Esophagus mucosa (tissue), 1 donor: ENCODE data around the gene FAM117B. TPM values are rescaled to one million over a fixed set of nuclear protein-coding genes. Genes with fewer than 3 reads are reported as not detected.
"Not testable (repeated sequence)": the region's sequence is repeated elsewhere in the genome, so short reads cannot be mapped to it uniquely, and the experiment has no call there.

ENCODE experiments used
- ATAC-seq: fragments of 200-7000 bp; cut with Tn5 transposase; one replicate; pipeline ENCODE4 v1.9.1; 2020
- total RNA-seq: library from RNA; stranded (reverse); gene quantifications from one replicate; pipeline ENCODE4 v1.2.4, GENCODE V29; 2023
- donor health status: DM: yes; HTN: yes; CAD: no.

The FAM117B gene
- total RNA-seq, 1 donor from 2014 or later = 10.0 TPM

DNA sequence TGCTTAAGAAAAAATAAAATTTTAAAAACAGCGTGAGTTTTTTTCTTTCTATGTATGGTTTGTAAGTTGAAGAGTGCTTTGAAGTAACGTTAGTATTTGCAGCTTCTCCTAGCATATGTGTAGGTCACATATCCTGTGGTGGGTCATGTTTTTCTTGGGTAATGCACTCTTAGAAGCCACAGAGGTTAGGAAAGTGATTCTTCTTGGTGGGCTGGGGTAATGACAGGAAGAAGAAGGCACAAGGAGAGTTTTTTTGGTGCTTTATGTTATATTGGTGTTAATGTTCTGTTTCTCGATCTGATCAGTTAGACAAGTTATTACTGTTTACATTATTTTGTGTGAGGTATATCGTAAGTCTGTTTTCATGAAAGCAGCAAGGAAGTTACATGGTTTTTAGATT is 127.8 kb downstream of the FAM117B start:
- ATAC-seq = no peak

GRCh38 chr2:202763916-202764315 is 129.1 kb downstream of the FAM117B start:
- no peak for ATAC-seq

GRCh38 chr2:202764991-202765390 is 130.2 kb downstream of the FAM117B start:
- ATAC-seq = no peak

- ATAC-seq = peak; percentile 43
Measured at GRCh38 chr2:202765436-202765835, 130.7 kb downstream of the FAM117B start.

DNA sequence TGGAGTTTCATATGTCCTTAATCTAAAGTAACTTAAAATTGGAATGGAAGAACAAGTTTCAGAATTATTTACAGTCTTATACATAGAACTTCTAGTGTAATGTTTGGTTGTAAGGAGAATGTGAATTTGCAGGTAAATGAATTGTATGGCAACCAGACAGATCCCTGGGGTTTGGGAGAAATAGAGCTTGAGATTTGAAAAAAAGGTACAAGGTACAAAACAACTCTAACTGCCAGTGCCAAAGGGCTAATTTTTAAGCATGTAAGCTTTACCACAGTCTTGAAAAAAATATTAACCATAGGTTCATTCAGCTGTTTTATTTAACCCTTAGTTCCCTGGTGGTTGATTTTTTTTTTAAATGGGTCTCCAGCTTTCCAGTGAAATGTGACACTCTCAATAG is 133.5 kb downstream of the FAM117B start:
- ATAC-seq = no peak

DNA sequence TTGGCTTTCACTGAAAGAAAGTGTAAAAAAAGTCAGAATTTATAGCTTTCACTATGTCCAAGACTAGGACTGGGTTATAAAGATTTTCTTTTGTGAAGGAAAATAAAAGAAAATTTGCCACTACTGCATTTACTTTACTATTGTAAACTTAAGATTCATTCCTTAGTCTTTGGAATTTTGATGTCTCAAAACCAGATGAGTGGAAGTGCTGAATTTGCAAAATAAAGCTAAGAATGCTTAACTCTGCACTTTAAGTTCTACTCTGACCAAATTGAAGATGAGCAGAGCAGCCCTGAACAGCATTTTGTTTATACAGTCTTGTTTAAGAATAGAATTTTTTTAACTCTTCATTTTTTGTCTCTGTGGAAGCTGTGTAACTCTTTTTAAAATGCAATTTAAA is 134.4 kb downstream of the FAM117B start:
- no peak for ATAC-seq

DNA sequence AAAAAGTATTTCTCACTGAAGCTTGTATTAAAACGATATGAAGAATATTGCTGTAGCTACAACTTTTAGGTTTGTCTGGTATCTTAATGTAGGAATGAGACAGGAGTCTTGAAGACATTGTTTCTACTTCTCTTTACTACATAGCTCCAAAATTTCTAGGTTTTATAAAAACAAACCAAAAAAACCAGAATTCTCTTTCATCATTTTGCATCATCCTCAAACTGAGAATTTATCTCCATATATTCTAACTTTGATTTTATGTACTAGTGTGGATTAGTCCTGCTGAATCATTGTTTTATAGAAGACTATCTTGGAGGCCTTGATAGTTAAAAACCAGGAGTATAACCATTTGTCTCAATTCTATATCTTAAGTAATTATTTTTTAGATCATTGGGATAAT is 136.6 kb downstream of the FAM117B start:
- ATAC-seq = no peak

DNA sequence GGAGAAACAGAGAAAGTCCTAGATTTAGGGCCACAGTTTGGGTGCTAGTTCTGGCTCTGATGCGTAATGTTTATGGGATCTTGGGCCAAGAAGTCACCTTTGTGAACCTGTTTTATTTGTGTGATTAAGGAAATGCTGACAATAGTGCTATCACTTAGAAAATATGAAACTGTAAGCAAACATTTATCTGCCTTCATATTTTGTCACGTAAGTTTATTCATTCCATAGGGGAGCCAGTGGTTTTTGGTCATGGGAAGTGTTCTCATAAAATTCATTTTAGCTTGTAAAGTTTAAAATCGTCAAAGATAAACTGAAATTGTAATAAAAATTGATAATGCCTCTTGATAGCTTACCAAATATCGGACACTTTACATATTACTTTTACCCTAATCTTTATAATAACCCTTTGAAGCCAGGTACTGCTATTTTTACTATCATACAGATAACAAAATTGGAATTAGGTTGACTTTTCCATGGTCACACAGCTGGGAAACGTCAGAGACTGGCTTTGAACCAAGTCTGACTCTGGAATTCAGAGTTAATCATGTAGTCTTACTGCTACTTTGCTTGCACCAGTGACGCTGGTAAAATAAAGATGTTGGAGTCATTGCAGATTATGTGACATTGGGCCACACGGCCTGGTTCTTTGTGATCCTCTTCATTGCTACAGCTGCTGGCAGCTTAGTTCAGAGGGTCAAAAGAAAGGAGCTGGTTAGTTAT is 137.1 kb downstream of the FAM117B start:
- ATAC-seq = no peak

- ATAC-seq = no peak
Measured at GRCh38 chr2:202773301-202773973, 138.7 kb downstream of the FAM117B start.

GRCh38 chr2:202774104-202774503 is 139.3 kb downstream of the FAM117B start:
- ATAC-seq = no peak

GRCh38 chr2:202778217-202778616 is 143.4 kb downstream of the FAM117B start:
- no peak for ATAC-seq

GRCh38 chr2:202780514-202781021 is 145.8 kb downstream of the FAM117B start:
- peak; percentile 97 for ATAC-seq

- no peak for ATAC-seq
Measured at GRCh38 chr2:202782940-202783558, 148.3 kb downstream of the FAM117B start.

GRCh38 chr2:202786842-202787241 is 152.1 kb downstream of the FAM117B start:
- peak; percentile 87 for ATAC-seq

- ATAC-seq = no peak
Measured at GRCh38 chr2:202790676-202791075, 155.9 kb downstream of the FAM117B start.

GRCh38 chr2:202797944-202798343 is 163.2 kb downstream of the FAM117B start:
- no peak for ATAC-seq

GRCh38 chr2:202805911-202806310 is 171.1 kb downstream of the FAM117B start:
- not testable (repeated sequence) for ATAC-seq

GRCh38 chr2:202807431-202808138 is 172.8 kb downstream of the FAM117B start:
- ATAC-seq = peak; percentile 90

DNA sequence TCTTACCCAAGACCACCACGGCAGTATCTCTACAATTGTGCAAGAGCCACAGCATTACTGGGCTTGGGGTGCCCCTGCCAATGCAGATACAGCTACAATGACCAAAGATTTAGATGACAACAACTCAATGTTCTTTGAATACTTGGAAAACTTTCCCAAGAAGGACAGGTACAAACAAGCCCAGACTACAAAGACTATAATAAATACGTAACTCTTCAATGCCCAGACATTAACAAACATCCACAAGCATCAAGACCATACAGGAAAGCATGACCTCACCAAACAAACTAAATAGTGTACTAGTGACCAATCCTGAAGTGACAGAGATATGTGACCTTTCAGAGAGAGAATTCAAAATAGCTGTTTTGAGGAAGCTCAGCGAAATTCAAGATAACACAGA is 174.0 kb downstream of the FAM117B start:
- ATAC-seq = peak; percentile 53

- no peak for ATAC-seq
Measured at GRCh38 chr2:202813387-202813786, 178.6 kb downstream of the FAM117B start.

DNA sequence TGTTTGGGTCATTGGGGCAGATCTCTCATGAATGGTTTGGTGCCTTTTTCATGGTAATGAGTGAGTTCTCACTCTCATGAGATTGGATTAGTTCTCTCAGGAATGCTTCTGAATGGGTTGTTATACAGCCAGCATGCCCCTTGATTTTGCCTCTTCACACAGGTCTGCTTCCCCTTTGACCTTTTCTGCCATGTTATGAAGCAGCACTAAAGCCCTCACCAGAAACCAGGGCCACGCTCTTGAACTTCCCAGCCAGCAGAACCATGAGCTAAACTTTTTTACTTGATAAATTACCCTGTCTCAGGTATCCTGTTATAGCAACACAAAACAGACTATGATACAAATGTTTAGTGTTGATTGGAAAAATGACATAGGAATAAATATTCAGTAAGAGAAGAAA is 179.5 kb downstream of the FAM117B start:
- ATAC-seq = no peak

GRCh38 chr2:202815548-202816360 is 181.0 kb downstream of the FAM117B start:
- ATAC-seq = no peak
